RWPE2 (cell line): ENCODE measurements around the gene SPATS2.

Experiments used
- ATAC-seq: fragments of 200-7000 bp; cut with Tn5 transposase; 3 replicates; pipeline ENCODE4 v1.9.1; 2021; ENCODE audit warnings: low read depth
- DNase-seq: peaks from one replicate; pipeline ENCODE4 v3.0.0-alpha.2; 2020; ENCODE audit warnings: low spot score
- H3K27ac ChIP-seq: fragments of 450-650 bp; 2 replicates; pipeline ENCODE4 v1.5.1; 2017; ENCODE audit warnings: mild to moderate bottlenecking; ENCODE audit not compliant: poor library complexity, severe bottlenecking
- H3K27me3 ChIP-seq: fragments of 250-450 bp; sonication (Bioruptor Pico); 2 replicates; pipeline ENCODE4 v1.5.1; 2021; ENCODE audit warnings: mild to moderate bottlenecking, moderate library complexity; ENCODE audit not compliant: insufficient read depth, poor library complexity, severe bottlenecking
- H3K36me3 ChIP-seq: fragments of 250-450 bp; sonication (Bioruptor Pico); 2 replicates; pipeline ENCODE4 v1.5.1; 2020; ENCODE audit warnings: low read depth, mild to moderate bottlenecking, moderate library complexity
- H3K4me1 ChIP-seq: fragments of 250-450 bp; sonication (Bioruptor Pico); 2 replicates; pipeline ENCODE4 v1.5.1; 2021; ENCODE audit warnings: mild to moderate bottlenecking, moderate library complexity; ENCODE audit not compliant: insufficient read depth, poor library complexity, severe bottlenecking
- H3K4me3 ChIP-seq: fragments of 250-450 bp; sonication (Bioruptor Pico); 2 replicates; pipeline ENCODE4 v1.5.1; 2021; ENCODE audit warnings: mild to moderate bottlenecking, moderate library complexity; ENCODE audit not compliant: severe bottlenecking
- H3K9me3 ChIP-seq: fragments of 250-450 bp; sonication (Bioruptor Pico); 2 replicates; pipeline ENCODE4 v1.5.1; 2021; ENCODE audit warnings: mild to moderate bottlenecking, moderate library complexity; ENCODE audit not compliant: severe bottlenecking
- CTCF ChIP-seq: fragments of 450-650 bp; IDR thresholded peaks from one replicate; pipeline ENCODE4 v1.5.1; 2017; ENCODE audit warnings: mild to moderate bottlenecking, moderate library complexity; ENCODE audit not compliant: poor library complexity, severe bottlenecking

The SPATS2 gene

GRCh38 chr12:49562831-49563230 is 195.6 kb downstream of the SPATS2 start:
- ATAC-seq, result no peak
- no peak overlapping the region for H3K4me3 ChIP-seq
- H3K9me3 ChIP-seq, result no peaks in the 10 kb centered on the region
- TF ChIP-seq CTCF, result no peak
- DNase-seq, result no peak
- H3K4me1 ChIP-seq, result no peaks in the 10 kb centered on the region
- peaks cover 70% of the 10 kb centered on the region for H3K36me3 ChIP-seq
- H3K27me3 ChIP-seq, result no peaks in the 10 kb centered on the region
- H3K27ac ChIP-seq, result no peak overlapping the region

- ATAC-seq, result no peak
- peaks cover 3% of the 10 kb centered on the region for H3K4me1 ChIP-seq
- no peak overlapping the region for H3K27ac ChIP-seq
- peaks cover 62% of the 10 kb centered on the region for H3K36me3 ChIP-seq
- no peaks in the 10 kb centered on the region for H3K27me3 ChIP-seq
- DNase-seq, result no peak
- no peak for TF ChIP-seq CTCF
- no peaks in the 10 kb centered on the region for H3K9me3 ChIP-seq
- H3K4me3 ChIP-seq, result no peak overlapping the region
These were observed 196.9 kb downstream of the SPATS2 start for GRCh38 chr12:49563951-49564685.

GRCh38 chr12:49564686-49565405 is 197.6 kb downstream of the SPATS2 start:
- no peak overlapping the region for H3K27ac ChIP-seq
- no peaks in the 10 kb centered on the region for H3K27me3 ChIP-seq
- TF ChIP-seq CTCF, result no peak
- H3K4me3 ChIP-seq, result no peak overlapping the region
- DNase-seq (no peak), ATAC-seq (no peak)
- no peaks in the 10 kb centered on the region for H3K9me3 ChIP-seq
- peaks cover 3% of the 10 kb centered on the region for H3K4me1 ChIP-seq
- peaks cover 54% of the 10 kb centered on the region for H3K36me3 ChIP-seq

GRCh38 chr12:49565406-49566265 is 198.4 kb downstream of the SPATS2 start:
- Histone ChIP-seq H3K4me3 (no peak overlapping the region), H3K9me3 (no peaks in the 10 kb centered on the region), H3K27ac (no peak overlapping the region), H3K4me1 (peaks cover 3% of the 10 kb centered on the region), H3K36me3 (peaks cover 47% of the 10 kb centered on the region), H3K27me3 (no peaks in the 10 kb centered on the region)
- DNase-seq (no peak), ATAC-seq (no peak)
- no peak for TF ChIP-seq CTCF
